ENCODE data around the gene TBC1D22A. TPM values are rescaled to one million over a fixed set of nuclear protein-coding genes. Genes with fewer than 3 reads are reported as not detected.

TBC1D22A gene
- total and polyA plus RNA-seq, 2 donors (not counting 3 experiments of a cell fraction or from before 2014, with no cell fraction given), result 26.1 to 32.4 TPM

DNA sequence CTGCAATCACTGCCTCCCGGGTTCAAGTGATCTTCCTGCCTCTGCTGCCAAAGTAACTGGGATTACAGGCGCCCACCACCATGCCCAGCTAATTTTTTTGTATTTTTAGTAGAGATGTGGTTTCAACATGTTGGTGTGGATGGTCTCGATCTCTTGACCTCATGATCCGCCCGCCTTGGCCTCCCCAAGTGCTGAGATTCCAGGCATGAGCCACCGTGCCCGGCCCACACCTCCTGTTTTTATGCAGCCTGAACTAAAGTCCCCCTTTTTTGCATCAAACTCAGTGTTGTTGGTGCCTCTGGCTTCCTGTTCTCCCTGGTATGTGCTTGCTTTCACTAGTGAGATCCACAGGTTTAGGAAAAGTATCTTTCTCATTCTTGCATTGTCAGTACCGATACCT is 4.2 kb downstream of the TBC1D22A start:
- Histone ChIP-seq H3K27ac (ENCODE audit: insufficient read depth, low read depth, low read length) (no peak overlapping the region), H4K20me1 (replicated peaks; ENCODE audit: control insufficient read depth, extremely low read depth, insufficient read depth, low read length) (no peaks in the 10 kb centered on the region), H3K9me1 (replicated peaks; ENCODE audit: control insufficient read depth, extremely low read depth, insufficient read depth, low read length) (no peaks in the 10 kb centered on the region), H3K4me1 (ENCODE audit: control insufficient read depth, extremely low read depth, insufficient read depth, low read length) (peaks cover 27% of the 10 kb centered on the region), H3K4me2 (ENCODE audit: insufficient read depth, low read length) (no peak overlapping the region), H3K9me3 (replicated peaks; ENCODE audit: control insufficient read depth, insufficient read depth, low read length) (no peaks in the 10 kb centered on the region), H3K79me2 (ENCODE audit: control insufficient read depth, insufficient read depth, low read length) (peaks cover 56% of the 10 kb centered on the region), H3K36me3 (ENCODE audit: control insufficient read depth in 2 of 2, extremely low read depth in 1 of 2, insufficient read depth in 2 of 2, low read length in 2 of 2) (peaks cover 0 to 2% of the 10 kb centered on the region in 2 experiments), H3K4me3 (replicated peaks in 1 of 3; ENCODE audit: insufficient read depth in 1 of 3, low read depth in 1 of 3, low read length in 3 of 3) (no peak overlapping the region), H3K27me3 (ENCODE audit: control insufficient read depth in 2 of 2, insufficient read depth in 2 of 2, low read length in 2 of 2) (no peaks in the 10 kb centered on the region), H3K9ac (replicated peaks; ENCODE audit: extremely low read depth, insufficient read depth, low read length) (no peak overlapping the region), H2AFZ (ENCODE audit: low read depth, low read length) (no peak overlapping the region)
- DNase-seq (ENCODE audit: low read depth, low spot score) (no peak), FAIRE-seq (no peak)
- TF ChIP-seq POLR2A (IDR thresholded peaks at IDR 0.05; ENCODE audit: low read depth, low read length) (no peak), POLR2AphosphoS5 (IDR thresholded peaks at IDR 0.05; ENCODE audit: insufficient read depth, low read depth, low read length) (no peak), MYC (IDR thresholded peaks at IDR 0.05; ENCODE audit: low read depth, low read length) (no peak), JUN (IDR thresholded peaks at IDR 0.05; ENCODE audit: borderline replicate concordance, insufficient read depth, insufficient read length, low read depth) (no peak), GATA2 (IDR thresholded peaks at IDR 0.05; ENCODE audit: insufficient read depth, insufficient read length, low read depth, low read length) (no peak), EZH2 (IDR thresholded peaks at IDR 0.05; ENCODE audit: borderline replicate concordance, low read depth, low read length, severe bottlenecking) (no peak), FOS (IDR thresholded peaks at IDR 0.05; ENCODE audit: borderline replicate concordance, insufficient read depth, low read length) (no peak), CTCF (IDR thresholded peaks at IDR 0.05; ENCODE audit: extremely low read depth in 1 of 2, insufficient read depth in 1 of 2, low read depth in 1 of 2, low read length in 2 of 2) (no peak), MAX (IDR thresholded peaks at IDR 0.05; ENCODE audit: insufficient read depth, insufficient read length) (no peak)
- CTCF ChIA-PET, result no interaction called here
- no TSS peak for BruUV-seq (replicated peaks)
- POLR2A ChIA-PET, result no interaction called here
- intact Hi-C loops (cut with micrococcal nuclease), result no loop called here
- dilution Hi-C loops (cut with MboI; ENCODE audit: extremely low pct_ligation_motif_present, low sequenced_read_pairs), result no loop called here
